CD4-positive, alpha-beta T cell (primary cell): ENCODE measurements around the gene IRX4. TPM values are rescaled to one million over a fixed set of nuclear protein-coding genes. Genes with fewer than 3 reads are reported as not detected.

Experiments used
- ATAC-seq: fragments of 200-7000 bp; cut with Tn5 transposase; one replicate; pipeline ENCODE4 v1.10.0; 2022; ENCODE audit warnings: mild to moderate bottlenecking; ENCODE audit not compliant: poor library complexity
- CTCF ChIA-PET: fragments of 350-600 bp; sonication (Branson Sonifier 250); formaldehyde crosslinking; loops from one replicate; lab custom pipeline; 2021; ENCODE audit warnings: antibody characterized with exemption, inconsistent platforms; lab: Charles Lee
- POLR2A ChIA-PET: fragments of 350-600 bp; sonication (Branson Sonifier 250); formaldehyde crosslinking; loops from one replicate; lab custom pipeline; 2021; ENCODE audit warnings: antibody characterized with exemption, inconsistent platforms; lab: Charles Lee
- DNase-seq, 14 experiments: peaks; one replicate each; pipeline ENCODE4 v3.0.0-alpha.2; 2013 to 2020; ENCODE audit warnings: mixed read lengths in 2 of 14
- H3K27ac ChIP-seq, 2 donors: one replicate each; pipeline versions ENCODE4 v1.5.1 to v1.7.0; 2013; ENCODE audit warnings: low read length in 2 of 2, low read depth in 1 of 2, mild to moderate bottlenecking in 1 of 2
- H3K27me3 ChIP-seq, 2 experiments: 1 replicate in 1 of 2; 2 replicates in 1 of 2; pipeline versions ENCODE4 v1.6.1 to v1.7.0; 2013; ENCODE audit warnings: low read length in 2 of 2, control low read depth in 1 of 2, mild to moderate bottlenecking in 1 of 2, moderate library complexity in 1 of 2; ENCODE audit not compliant: insufficient read depth in 2 of 2, control insufficient read depth in 1 of 2
- H3K36me3 ChIP-seq: one replicate; pipeline ENCODE4 v1.6.1; 2013; ENCODE audit warnings: low read length, control low read depth; ENCODE audit not compliant: insufficient read depth
- H3K4me1 ChIP-seq: one replicate; pipeline ENCODE4 v1.6.1; 2013; ENCODE audit warnings: low read length, control low read depth; ENCODE audit not compliant: insufficient read depth
- H3K4me3 ChIP-seq: one replicate; pipeline ENCODE4 v1.5.1; 2013; ENCODE audit warnings: mild to moderate bottlenecking, low read length, moderate library complexity
- H3K9me3 ChIP-seq, 2 experiments: 1 replicate in 1 of 2; 2 replicates in 1 of 2; pipeline versions ENCODE4 v1.6.1 to v1.7.0; 2013; ENCODE audit warnings: low read length in 2 of 2, mild to moderate bottlenecking in 2 of 2, control low read depth in 1 of 2, moderate library complexity in 1 of 2; ENCODE audit not compliant: control insufficient read depth in 1 of 2, insufficient read depth in 1 of 2
- H3K27ac Mint-ChIP-seq: one replicate; pipeline ENCODE4 v1.8.0; 2020; ENCODE audit warnings: mixed read lengths
- H3K27me3 Mint-ChIP-seq: one replicate; pipeline ENCODE4 v1.8.0; 2021; ENCODE audit warnings: mixed read lengths
- H3K36me3 Mint-ChIP-seq: one replicate; pipeline ENCODE4 v1.8.0; 2021; ENCODE audit warnings: low read depth, mixed read lengths
- H3K4me1 Mint-ChIP-seq: one replicate; pipeline ENCODE4 v1.8.0; 2021; ENCODE audit warnings: low read depth, mixed read lengths
- H3K4me3 Mint-ChIP-seq: one replicate; pipeline ENCODE4 v1.8.0; 2020; ENCODE audit warnings: mild to moderate bottlenecking, mixed read lengths
- H3K9me3 Mint-ChIP-seq: one replicate; pipeline ENCODE4 v1.8.0; 2020; ENCODE audit warnings: mixed read lengths
- intact Hi-C, 2 experiments: fragments of 100-400 bp; cut with DNase I in 1 of 2; cut with micrococcal nuclease in 1 of 2; formaldehyde crosslinking; loops; one replicate each; pipeline versions ENCODE4 v1.15.1 to v1.9.0; 2023 to 2025; cut with DNase I, micrococcal nuclease
- total RNA-seq, 174 experiments: library from RNA in 2 of 174; stranded (reverse) in 2 of 174; gene quantifications; one replicate each; pipeline ENCODE4 v1.2.3 and lab custom pipeline; 2021 to 2026
- TF ChIP-seq, protein P1 (sequence below): fragments of 200-600 bp; IDR thresholded peaks from one replicate; pipeline ENCODE4 v1.8.0; 2022; ENCODE audit warnings: antibody characterized with exemption, mild to moderate bottlenecking

IRX4 gene
- total RNA-seq, 2 experiments from 2014 or later = not detected

- no peak overlapping the region for H3K27ac Mint-ChIP-seq
- intact Hi-C loops = no loop called here
- peaks cover 28 to 33% of the 10 kb centered on the region in 2 experiments for H3K27me3 ChIP-seq
These were observed 13.7 kb downstream of the IRX4 start for GRCh38 chr5:1868886-1869475.

DNA sequence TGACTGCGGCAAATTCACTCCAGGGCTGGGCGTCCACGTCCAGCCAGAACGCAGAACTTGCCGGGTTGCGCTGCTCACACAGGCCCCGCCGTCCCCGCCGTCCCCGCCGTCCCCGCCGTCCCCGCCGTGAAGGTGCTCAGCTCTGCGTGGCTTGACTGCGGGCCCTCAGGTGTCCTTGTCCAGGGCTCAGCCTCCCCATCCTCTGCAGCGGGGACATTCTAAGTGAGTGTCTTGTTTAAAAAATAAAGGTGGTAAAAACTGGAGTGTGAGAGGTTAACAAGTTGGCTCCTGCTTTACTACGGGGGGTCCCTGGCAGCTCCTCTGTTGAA is 14.9 kb downstream of the IRX4 start:
- Histone ChIP-seq H3K4me3 (no peak overlapping the region), H3K27me3 (peaks cover 18 to 25% of the 10 kb centered on the region in 2 experiments), H3K27ac (no peak overlapping the region), H3K9me3 (peaks cover 0 to 25% of the 10 kb centered on the region in 2 experiments), H3K4me1 (no peaks in the 10 kb centered on the region), H3K36me3 (no peaks in the 10 kb centered on the region)
- intact Hi-C loops = no loop called here
- H3K4me3 Mint-ChIP-seq = no peak overlapping the region
- ChIA-PET CTCF (no interaction called here), POLR2A (no interaction called here)
- TF ChIP-seq, protein P1, sequence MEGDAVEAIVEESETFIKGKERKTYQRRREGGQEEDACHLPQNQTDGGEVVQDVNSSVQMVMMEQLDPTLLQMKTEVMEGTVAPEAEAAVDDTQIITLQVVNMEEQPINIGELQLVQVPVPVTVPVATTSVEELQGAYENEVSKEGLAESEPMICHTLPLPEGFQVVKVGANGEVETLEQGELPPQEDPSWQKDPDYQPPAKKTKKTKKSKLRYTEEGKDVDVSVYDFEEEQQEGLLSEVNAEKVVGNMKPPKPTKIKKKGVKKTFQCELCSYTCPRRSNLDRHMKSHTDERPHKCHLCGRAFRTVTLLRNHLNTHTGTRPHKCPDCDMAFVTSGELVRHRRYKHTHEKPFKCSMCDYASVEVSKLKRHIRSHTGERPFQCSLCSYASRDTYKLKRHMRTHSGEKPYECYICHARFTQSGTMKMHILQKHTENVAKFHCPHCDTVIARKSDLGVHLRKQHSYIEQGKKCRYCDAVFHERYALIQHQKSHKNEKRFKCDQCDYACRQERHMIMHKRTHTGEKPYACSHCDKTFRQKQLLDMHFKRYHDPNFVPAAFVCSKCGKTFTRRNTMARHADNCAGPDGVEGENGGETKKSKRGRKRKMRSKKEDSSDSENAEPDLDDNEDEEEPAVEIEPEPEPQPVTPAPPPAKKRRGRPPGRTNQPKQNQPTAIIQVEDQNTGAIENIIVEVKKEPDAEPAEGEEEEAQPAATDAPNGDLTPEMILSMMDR = no peak
- no peak overlapping the region for H3K27ac Mint-ChIP-seq
- H3K36me3 Mint-ChIP-seq = no peaks in the 10 kb centered on the region
- DNase-seq (no peak), ATAC-seq (no peak)
- H3K9me3 Mint-ChIP-seq = no peaks in the 10 kb centered on the region
- no peaks in the 10 kb centered on the region for H3K4me1 Mint-ChIP-seq
- peaks cover 32% of the 10 kb centered on the region for H3K27me3 Mint-ChIP-seq

More at GRCh38 chr5:1868886-1869475, 13.7 kb downstream of the IRX4 start:
- no peaks in the 10 kb centered on the region for H3K4me1 ChIP-seq
- no peaks in the 10 kb centered on the region for H3K36me3 ChIP-seq
- DNase-seq = no peak
- H3K27me3 Mint-ChIP-seq = peaks cover 35% of the 10 kb centered on the region
- no peak overlapping the region for H3K27ac ChIP-seq
- no peak overlapping the region for H3K4me3 ChIP-seq
- ATAC-seq = no peak
- peaks cover 0 to 25% of the 10 kb centered on the region in 2 experiments for H3K9me3 ChIP-seq
- TF ChIP-seq, protein P1 = no peak
- H3K4me1 Mint-ChIP-seq = no peaks in the 10 kb centered on the region
- CTCF ChIA-PET = no interaction called here
- no peaks in the 10 kb centered on the region for H3K9me3 Mint-ChIP-seq
- H3K4me3 Mint-ChIP-seq = no peak overlapping the region
- H3K36me3 Mint-ChIP-seq = no peaks in the 10 kb centered on the region
- POLR2A ChIA-PET = no interaction called here

- H3K27ac Mint-ChIP-seq = no peak overlapping the region
- intact Hi-C loops = no loop called here
- H3K27me3 Mint-ChIP-seq = peaks cover 28% of the 10 kb centered on the region
These were observed 15.5 kb downstream of the IRX4 start for GRCh38 chr5:1867114-1867814.

More at GRCh38 chr5:1867114-1867814, 15.5 kb downstream of the IRX4 start:
- Histone ChIP-seq H3K9me3 (peaks cover 0 to 25% of the 10 kb centered on the region in 2 experiments), H3K27ac (no peak overlapping the region), H3K4me3 (no peak overlapping the region), H3K4me1 (no peaks in the 10 kb centered on the region), H3K36me3 (no peaks in the 10 kb centered on the region), H3K27me3 (peaks cover 15 to 30% of the 10 kb centered on the region in 2 experiments)
- H3K4me3 Mint-ChIP-seq = no peak overlapping the region
- no peak for ATAC-seq
- DNase-seq = no peak
- TF ChIP-seq, protein P1 = no peak
- ChIA-PET CTCF (no interaction called here), POLR2A (no interaction called here)
- H3K36me3 Mint-ChIP-seq = no peaks in the 10 kb centered on the region
- no peaks in the 10 kb centered on the region for H3K4me1 Mint-ChIP-seq
- H3K9me3 Mint-ChIP-seq = no peaks in the 10 kb centered on the region
